Measurements from ENCODE around the gene GNB2. TPM values are rescaled to one million over a fixed set of nuclear protein-coding genes. Genes with fewer than 3 reads are reported as not detected.
A peak's percentile ranks its signal among the peaks of the same experiment; 100 is the strongest.

The GNB2 gene
- polyA plus RNA-seq, 2 of the 4 experiments (the other 2 are of a cell fraction), result 50.8 to 163 TPM

- CTCF ChIA-PET, result interaction anchor here (1.2 to 2.5 kb wide), 2 partner anchors 21 to 37 kb away, joined by 3 to 9 read pairs; no protein-coding TSS in a partner anchor
- H3K4me1 ChIP-seq, result peaks cover 9% of the 10 kb centered on the region
- no peak for TF ChIP-seq TP53 (CRISPR knock-in tag; IDR thresholded peaks at IDR 0.05)
- TF ChIP-seq CTCF (IDR thresholded peaks at IDR 0.05), result no peak
- TF ChIP-seq REST (IDR thresholded peaks at IDR 0.05), result no peak
- no peak for TF ChIP-seq MAFK (IDR thresholded peaks at IDR 0.05; ENCODE audit: partially characterized antibody)
- no peak for TF ChIP-seq BCL3 (IDR thresholded peaks at IDR 0.05)
- no peak for TF ChIP-seq HES2 (IDR thresholded peaks at IDR 0.05)
- no peak for TF ChIP-seq HOXB5 (CRISPR knock-in tag; IDR thresholded peaks at IDR 0.05)
- TF ChIP-seq CEBPB (IDR thresholded peaks at IDR 0.05), result no peak
- TF ChIP-seq ZC3H11A (IDR thresholded peaks at IDR 0.05), result no peak
- TF ChIP-seq RAD21 (conservative IDR thresholded peaks at IDR 0.05 in 1 of 2, IDR thresholded peaks at IDR 0.05 in 1 of 2), result no peak
- TF ChIP-seq HDAC2 (IDR thresholded peaks at IDR 0.05), result no peak
- no peak for TF ChIP-seq NPAS2 (CRISPR knock-in tag; IDR thresholded peaks at IDR 0.05; ENCODE audit: borderline replicate concordance)
- TF ChIP-seq ESRRA (IDR thresholded peaks at IDR 0.05; ENCODE audit: borderline replicate concordance, low read length), result no peak
- FAIRE-seq (no peak), ATAC-seq (no peak), DNase-seq (ENCODE audit: low read depth in 1 of 2, low spot score in 1 of 2) (no peak)
- POLR2A ChIA-PET, result no interaction called here
- 81% methylated on average over 18 of the region's 18 CpGs for WGBS (ENCODE audit: missing lambda C conversion rate)
- H3K4me3 ChIP-seq, result no peak overlapping the region
- H3K27ac ChIP-seq, result no peak overlapping the region
- no peak overlapping the region for H3K4me2 ChIP-seq
- no peaks in the 10 kb centered on the region for H3K9me3 ChIP-seq
Observed at GRCh38 chr7:100671353-100672327, 1.9 kb upstream of the GNB2 start.

GRCh38 chr7:100673942-100674410, 436 bp downstream of the GNB2 start:
- no peaks in the 10 kb centered on the region for H3K9me3 ChIP-seq
- H3K27ac ChIP-seq, result peak overlapping the region; percentile 87 to 99
- WGBS (ENCODE audit: missing lambda C conversion rate), result under 1% methylated on average over 26 of the region's 34 CpGs
- FAIRE-seq, result no peak
- peak overlapping the region; percentile 77 for H3K4me3 ChIP-seq
- peak; percentile 37 to 45 for ATAC-seq
- ChIA-PET CTCF (interaction anchor here (0.5 to 5.6 kb wide), 3 partner anchors 16 to 115 kb away, joined by 3 to 72 read pairs (median 5); no protein-coding TSS in a partner anchor), POLR2A (no interaction called here)
- DNase-seq (ENCODE audit: low read depth in 1 of 2, low spot score in 1 of 2), result no peak
- H3K4me2 ChIP-seq, result peak overlapping the region; percentile 93
- peaks cover 9% of the 10 kb centered on the region for H3K4me1 ChIP-seq
- TF ChIP-seq JUN (IDR thresholded peaks at IDR 0.05), result peak in 1 of 2 experiments; percentile 67; a peak in 2 of 5 replicates
- TF ChIP-seq ATOH8 (CRISPR knock-in tag; IDR thresholded peaks at IDR 0.05; ENCODE audit: low read depth), result no peak
- TF ChIP-seq PHF8 (IDR thresholded peaks at IDR 0.05; ENCODE audit: borderline replicate concordance, low read depth), result 0 out of 2 replicates have a peak, but pooled peaks have one; percentile 29
